HG03575 (cell line): Measurements from ENCODE around the gene STXBP5L.
"Not testable (repeated sequence)": the region's sequence is repeated elsewhere in the genome, so short reads cannot be mapped to it uniquely, and the experiment has no call there.

ENCODE experiments used
- ATAC-seq: cut with Tn5 transposase; IDR thresholded peaks from one replicate; pipeline ENCODE4 v1.9.1; 2021; ENCODE audit not compliant: unreplicated experiment, insufficient number of reproducible peaks, low FRiP score; ENCODE audit errors: extremely low read depth

Gene STXBP5L

DNA sequence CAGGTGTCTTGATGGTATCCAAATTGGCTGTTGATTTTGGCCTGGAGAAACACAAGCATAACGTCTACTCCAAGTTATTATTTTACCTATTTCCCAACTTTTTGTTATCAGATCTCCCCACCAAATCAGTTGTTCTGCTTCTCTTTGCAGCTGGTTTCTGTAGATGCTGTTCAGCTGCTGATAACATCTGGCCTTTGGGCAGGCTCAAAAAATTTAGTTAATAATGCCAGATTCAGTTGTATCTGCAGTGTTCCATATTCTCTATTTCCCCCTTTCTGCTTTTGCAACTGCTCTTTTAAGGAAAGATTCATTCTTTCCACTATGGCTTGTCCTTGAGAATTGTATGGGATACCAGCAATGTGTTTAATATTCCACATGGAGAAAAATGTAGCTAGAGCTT lies 488.0 kb downstream of the STXBP5L start:
- not testable (repeated sequence) for ATAC-seq

DNA sequence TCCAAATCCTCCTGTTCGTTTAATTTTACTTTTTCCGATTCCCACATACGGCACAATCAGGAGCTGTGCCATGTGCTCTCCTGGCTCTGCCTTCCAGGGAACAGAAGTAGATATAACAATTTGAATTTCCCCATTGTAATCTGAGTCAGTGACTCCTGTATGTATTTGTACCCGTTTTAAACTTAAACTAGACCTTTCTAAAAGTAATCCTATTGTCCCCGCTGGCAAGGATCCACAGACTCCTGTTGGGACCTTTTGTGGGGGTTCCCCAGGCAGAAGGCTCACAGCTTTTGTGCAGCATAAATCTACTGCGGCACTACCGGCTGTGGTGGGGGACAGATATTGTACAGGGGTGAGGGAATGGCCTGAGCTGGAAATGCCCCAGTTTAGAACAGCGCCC lies 490.0 kb downstream of the STXBP5L start:
- not testable (repeated sequence) for ATAC-seq

DNA sequence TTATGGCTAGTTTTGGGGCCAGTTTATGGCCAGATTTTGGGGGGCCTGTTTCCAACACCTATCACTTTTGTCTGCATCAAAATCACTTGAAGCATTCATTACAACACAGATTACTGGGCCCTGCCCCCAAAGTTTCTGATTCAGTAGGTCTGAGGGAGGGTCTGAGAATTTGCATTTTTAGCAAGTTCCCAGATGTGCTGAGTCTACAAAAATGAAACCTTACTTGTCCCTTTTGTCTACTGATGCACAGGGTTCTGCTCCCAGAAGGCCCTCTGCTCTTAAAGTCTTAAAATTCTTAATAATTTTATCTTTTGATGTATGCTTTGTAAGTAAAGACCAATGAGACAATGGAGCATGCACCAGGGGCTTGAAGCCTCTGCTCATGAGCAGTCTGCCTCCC lies 491.8 kb downstream of the STXBP5L start:
- ATAC-seq, result no peak

DNA sequence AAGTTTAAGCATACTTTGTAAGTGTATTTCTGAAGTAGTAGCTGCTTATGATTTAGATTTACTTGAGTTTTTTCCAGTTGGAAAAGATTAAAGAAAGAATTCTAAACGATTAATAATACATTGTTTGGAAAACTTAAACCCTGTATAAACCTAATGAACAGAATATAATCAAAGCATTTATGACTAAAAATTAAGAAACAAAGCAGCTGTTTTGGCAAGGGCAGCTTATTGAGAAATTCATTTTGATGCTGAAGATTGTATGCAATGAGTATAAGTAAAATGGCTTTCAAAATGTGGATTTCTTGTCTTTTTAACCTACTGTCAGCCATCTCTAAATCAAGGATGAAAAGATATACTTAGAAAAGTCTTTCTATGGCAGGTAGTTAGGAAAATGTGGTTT lies 497.6 kb downstream of the STXBP5L start:
- no peak for ATAC-seq

DNA sequence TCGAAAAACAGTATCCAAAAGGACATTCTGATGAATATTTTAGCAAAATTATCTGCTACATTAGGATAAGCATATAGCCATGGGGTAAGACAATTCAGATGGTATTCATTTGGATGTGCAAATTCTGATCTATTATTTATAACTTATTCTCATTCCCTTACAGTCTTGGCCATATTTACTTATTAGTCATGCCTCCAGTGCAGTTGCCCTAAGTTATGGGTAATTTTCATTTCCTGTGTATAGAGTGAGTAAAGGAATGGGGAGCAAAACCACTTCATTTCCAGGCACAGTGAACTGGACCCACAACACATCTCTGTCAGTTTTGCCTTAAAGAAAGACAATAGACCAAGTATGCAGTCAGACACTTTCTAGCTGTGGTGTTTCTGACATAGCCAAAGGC lies 503.5 kb downstream of the STXBP5L start:
- no peak for ATAC-seq

DNA sequence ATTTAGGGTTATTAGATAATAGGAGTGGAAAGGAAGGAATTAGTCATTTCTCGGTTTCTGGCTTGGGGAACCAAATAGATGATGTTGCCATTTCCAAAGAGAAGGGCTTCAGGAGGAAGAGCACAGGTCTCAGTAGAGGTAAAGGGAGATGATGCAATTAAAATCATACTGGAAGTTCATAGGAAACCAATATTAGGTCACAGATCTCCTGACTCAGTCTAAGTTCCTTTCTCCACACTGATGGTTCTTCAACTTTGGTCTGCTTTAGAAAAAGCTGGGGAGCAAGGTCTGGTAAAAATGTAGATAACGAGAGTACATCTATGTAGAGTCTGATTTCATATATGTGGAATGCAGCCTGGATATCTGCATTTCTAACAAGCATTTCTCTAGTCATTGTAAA lies 506.9 kb downstream of the STXBP5L start:
- no peak for ATAC-seq

DNA sequence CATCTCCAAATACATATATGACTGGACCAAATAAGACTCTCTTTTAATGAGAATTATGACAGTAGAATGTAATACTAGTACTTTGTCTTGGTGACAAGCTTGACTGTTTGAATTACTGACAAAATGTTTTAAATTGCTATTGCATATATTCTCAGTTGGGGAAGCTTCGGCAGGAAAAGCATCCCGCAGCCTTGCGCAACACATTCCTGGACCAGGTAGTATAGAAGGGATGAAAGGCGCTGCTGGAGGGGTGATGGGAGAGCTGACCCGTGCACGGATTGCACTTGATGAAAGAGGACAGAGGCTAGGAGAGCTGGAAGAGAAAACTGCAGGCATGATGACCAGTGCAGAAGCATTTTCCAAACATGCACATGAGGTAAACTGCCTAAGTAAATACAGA lies 510.2 kb downstream of the STXBP5L start:
- ATAC-seq, result no peak

DNA sequence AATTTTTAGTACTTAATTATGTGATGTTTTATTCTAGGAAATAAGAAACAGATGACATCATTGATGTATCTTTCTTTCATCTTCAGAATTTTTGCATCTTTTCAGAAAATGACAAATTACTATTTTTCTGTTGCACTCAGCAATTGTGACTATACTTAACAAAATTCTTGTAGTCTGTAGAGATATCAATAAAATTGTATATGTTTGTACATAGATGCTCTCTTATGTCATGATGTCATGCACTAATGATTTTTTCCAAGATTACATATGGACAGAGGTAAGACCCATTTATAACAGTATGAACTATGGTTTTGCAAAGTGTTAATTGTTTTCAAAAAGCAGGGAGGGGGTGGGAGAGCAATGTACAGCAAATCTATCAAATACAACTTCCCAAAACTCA lies 516.5 kb downstream of the STXBP5L start:
- no peak for ATAC-seq

DNA sequence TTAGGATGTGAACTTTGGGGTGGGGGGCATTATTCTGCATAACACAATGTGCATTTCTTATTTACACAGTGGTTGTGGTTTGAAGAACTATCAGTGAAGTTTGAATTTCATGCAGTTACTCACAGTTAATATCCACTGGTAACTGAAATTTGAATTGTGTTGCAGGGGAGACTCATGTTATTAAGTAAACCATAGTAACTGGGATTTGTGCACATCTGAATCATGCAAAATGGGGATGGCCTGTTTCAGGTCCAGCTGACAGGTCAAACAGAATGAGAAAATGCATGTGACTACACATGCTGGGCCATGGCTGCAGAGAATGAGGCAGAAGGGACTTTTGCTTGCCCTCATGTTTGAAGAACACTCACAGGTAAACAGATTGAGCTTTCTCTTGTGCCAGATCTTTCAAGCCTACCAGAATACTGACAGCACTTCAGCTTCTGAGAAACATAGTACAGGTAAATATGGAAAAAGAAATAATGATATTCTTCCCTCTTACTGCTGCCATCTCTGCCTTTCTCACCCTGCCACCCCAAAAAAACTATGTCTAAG lies 522.7 kb downstream of the STXBP5L start:
- no peak for ATAC-seq

DNA sequence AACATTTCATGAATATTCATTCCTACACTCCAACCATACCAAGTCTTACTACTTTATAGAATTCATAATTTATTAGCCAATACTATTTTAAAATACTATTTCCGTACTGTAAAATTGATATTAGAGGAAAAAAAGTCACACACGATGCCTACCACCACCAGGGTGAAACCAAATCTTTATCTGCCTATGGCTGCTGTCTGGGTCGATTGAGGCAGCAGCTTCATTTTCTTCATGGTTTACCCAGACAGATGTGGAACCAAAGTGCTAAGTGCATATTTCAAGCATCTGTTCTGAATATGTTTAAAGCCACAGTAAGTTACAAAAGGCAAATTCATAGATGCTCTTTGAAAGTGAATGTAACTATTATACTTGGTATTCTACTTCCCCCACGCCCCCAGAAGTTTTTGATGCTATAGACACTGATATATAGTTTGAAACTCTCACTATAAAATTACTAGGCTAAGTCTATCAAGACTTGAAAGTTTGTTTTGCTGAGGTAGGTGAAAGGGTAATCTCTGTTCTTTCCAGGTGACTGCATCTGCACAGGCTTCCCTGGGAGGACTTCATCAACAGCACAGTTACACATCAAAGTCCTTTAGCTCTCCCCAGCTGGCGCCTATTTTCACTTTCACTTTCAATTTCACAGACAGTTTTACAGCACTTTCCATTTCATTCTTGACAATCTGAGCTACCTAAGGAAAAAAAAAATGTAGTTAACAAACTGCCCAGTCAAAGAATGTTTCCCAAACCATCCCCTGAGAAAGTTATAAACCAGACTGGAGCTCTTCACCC lies 523.9 kb downstream of the STXBP5L start:
- peak; percentile 89 for ATAC-seq

DNA sequence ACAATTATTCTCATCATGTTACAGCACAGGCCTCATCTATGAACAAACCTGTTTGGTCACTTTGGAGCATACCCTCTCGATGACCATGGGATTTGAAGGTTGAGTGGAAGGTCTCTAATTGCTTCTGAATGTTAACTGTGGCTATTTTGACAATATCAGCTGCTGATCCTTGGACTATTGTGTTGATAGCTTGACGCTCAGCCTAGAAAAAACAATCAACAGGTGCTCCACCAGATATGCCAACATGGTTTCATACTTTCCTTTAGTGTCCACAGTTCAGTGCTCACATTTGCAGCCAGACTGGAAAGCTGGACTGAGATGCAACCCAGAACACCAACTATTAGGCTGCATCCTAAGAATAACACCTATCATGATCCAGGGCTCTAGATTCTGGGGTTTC lies 528.1 kb downstream of the STXBP5L start:
- ATAC-seq, result no peak

DNA sequence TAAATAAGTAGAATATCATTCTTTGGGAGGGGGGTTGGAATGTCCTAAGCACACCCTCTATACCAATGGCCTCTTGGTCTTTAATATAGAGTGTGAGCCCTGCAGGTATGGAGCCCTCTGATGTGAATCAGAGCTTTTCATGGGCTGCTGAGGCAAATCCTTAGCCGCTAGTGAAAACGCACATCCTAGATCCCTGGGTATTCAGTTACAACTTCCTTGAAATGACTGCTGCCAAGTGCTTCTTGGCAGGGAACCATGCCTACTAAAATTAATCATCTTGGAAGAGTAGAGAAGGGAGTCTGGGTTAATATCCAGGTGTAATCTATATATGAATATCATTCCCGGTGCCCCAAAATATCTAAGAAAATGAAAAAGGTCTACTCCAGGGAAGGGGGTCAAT lies 528.6 kb downstream of the STXBP5L start:
- ATAC-seq, result no peak

DNA sequence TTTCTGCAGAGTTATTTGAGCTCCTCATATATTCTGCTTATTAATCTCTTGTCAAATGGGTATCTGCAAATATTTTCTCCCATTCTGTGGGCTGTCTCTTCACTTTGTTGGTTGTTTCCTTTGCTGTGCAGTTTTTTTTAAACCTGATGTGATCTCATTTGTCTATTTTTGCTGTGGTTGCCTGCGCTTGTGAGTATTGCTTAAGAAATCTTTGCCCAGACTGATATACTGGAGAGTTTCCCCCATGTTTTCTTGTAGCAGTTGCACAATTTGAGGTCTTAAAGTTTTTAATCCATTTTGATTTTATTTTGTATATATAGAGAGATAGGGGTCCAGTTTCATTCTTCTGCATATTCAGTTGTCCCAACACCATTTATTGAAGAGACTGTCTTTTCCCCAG lies 535.5 kb downstream of the STXBP5L start:
- no peak for ATAC-seq

DNA sequence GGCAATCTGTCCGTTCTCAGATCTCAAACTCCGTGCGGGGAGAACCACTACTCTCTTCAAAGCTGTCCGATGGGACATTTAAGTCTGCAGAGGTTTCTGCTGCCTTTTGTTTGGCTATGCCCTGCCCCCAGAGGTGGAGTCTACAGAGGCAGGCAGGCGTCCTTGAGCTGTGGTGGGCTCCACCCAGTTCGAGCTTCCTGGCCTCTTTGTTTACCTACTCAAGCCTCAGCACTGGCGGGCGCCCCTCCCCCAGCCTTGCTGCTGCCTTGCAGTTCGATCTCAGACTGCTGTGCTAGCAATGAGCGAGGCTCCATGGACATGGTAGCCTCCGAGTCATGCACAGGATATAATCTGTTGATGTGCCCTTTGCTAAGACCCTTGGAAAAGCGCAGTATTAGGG lies 543.7 kb downstream of the STXBP5L start:
- not testable (repeated sequence) for ATAC-seq

DNA sequence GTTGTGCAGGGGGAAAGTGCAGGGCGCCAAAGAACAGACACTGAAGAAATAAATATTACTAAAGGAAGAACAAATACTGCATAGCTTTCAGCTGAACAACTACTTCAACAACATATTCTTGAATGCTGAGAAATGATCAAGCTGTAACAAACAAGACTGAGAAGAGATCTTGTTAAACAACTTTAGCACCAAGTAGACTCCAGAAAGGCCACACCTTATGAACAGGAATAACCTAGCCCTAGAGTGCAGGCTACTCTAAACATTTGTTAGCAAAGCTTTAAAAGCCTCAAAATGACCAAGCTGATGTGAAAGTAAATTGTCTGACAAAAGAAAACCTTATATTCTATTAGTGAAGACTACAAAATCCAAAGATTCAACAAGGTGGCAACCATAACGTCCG lies 554.6 kb downstream of the STXBP5L start:
- no peak for ATAC-seq

DNA sequence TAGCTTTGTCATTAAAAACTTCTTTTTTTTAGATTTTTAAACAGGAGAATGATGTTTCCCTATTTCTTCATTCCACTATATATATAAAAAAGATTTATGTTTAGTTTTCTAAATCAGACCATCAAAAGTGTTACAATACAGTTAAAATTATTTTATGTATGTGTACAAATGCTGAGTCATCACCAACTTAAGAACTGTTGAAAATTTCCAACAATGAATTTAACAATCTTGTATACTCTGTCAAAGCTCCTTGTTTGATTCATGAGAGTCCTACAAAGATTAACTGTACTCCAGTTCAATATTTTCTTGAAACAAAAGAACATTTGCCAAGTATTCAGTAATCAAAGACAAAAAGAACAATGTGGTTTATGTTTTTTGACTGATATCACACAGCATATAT lies 555.7 kb downstream of the STXBP5L start:
- no peak for ATAC-seq

DNA sequence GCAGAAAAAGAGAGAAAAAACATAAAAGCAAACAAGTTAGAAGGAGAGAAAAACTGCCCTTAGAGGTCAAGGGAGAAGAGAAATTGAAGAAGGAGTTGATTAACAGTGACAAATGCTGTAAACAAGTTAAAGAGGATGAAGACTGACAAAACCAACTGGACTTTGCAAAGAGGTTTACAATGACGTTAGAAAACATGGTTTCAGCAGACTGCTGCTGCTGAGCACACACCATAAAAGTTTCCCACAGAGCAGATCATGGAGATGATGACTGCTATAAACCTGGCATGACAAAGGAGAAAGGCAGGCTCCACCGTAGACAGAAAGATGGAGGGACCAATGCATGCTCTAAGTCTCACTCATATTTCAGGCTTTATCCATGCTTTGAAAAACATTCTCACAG lies 559.1 kb downstream of the STXBP5L start:
- no peak for ATAC-seq

DNA sequence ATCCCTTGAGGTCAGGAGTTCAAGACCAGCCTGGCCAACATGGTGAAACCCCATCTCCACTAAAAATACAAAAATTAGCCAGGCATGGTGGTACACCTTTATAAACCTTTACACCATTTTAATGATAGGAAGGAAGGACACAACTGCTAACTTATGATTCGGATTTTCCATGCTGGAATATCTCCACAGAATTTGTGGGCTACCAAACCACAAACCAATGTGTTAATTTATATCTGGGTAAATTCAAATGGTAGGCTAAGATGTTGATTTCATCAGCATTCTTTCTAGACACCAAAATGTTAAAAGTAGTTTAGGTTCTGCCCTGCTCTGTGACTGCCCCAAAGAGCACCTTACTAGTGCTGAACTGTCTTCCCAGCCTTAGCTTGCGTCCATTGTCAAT lies 565.0 kb downstream of the STXBP5L start:
- no peak for ATAC-seq
